Vagina (tissue), 2 donors: ENCODE measurements around the gene CD58.

Experiments used
- CTCF ChIP-seq, 3 experiments: fragments of 450-650 bp in 2 of 3; fragments of 200-600 bp in 1 of 3; sonication (generic) in 1 of 3; IDR thresholded peaks; one replicate each; pipeline ENCODE4 v1.5.1; 2017 to 2019; ENCODE audit warnings: antibody characterized with exemption in 3 of 3, mild to moderate bottlenecking in 2 of 3, moderate library complexity in 2 of 3
- POLR2AphosphoS5 ChIP-seq, 2 donors: sonication (generic); formaldehyde crosslinking; IDR thresholded peaks; one replicate each; pipeline ENCODE4 v1.9.0; 2017; ENCODE audit warnings: antibody characterized with exemption in 2 of 2, mild to moderate bottlenecking in 2 of 2, low read depth in 1 of 2; ENCODE audit not compliant: insufficient read depth in 1 of 2

- TF ChIP-seq CTCF (IDR thresholded peaks at IDR 0.05): no peak
- TF ChIP-seq POLR2AphosphoS5 (IDR thresholded peaks at IDR 0.05; ENCODE audit: insufficient read depth in 1 of 2, low read depth in 1 of 2): no peak
These were observed 15.9 kb upstream of the CD58 start for GRCh38 chr1:116586741-116587143.
